BE2C (cell line): ENCODE measurements around the gene ARMC7.
"Not testable (repeated sequence)": the region's sequence is repeated elsewhere in the genome, so short reads cannot be mapped to it uniquely, and the experiment has no call there.

Experiments used
- DNase-seq: peaks from one replicate; pipeline ENCODE4 v3.0.0-alpha.2; 2020
- H3K27me3 ChIP-seq: fragments of 250-450 bp; sonication (Bioruptor Pico); 2 replicates; pipeline ENCODE4 v1.5.1; 2020; ENCODE audit warnings: mild to moderate bottlenecking
- H3K36me3 ChIP-seq: fragments of 250-450 bp; sonication (Bioruptor Pico); 2 replicates; pipeline ENCODE4 v1.5.1; 2020; ENCODE audit warnings: mild to moderate bottlenecking
- H3K4me1 ChIP-seq: fragments of 250-450 bp; sonication (Bioruptor Pico); 2 replicates; pipeline ENCODE4 v1.5.1; 2020
- H3K4me3 ChIP-seq: 2 replicates; pipeline ENCODE4 v1.5.1; 2011; ENCODE audit warnings: low read depth, low read length
- H3K9me3 ChIP-seq: fragments of 250-450 bp; sonication (Bioruptor Pico); 2 replicates; pipeline ENCODE4 v1.5.1; 2020
- CTCF ChIP-seq: IDR thresholded peaks from 2 replicates; pipeline ENCODE4 v1.5.1; 2012; ENCODE audit warnings: mild to moderate bottlenecking, low read depth, low read length

Gene ARMC7

GRCh38 chr17:75135452-75135851, 25.7 kb downstream of the ARMC7 start:
- TF ChIP-seq CTCF, result no peak
- no peak for DNase-seq
- Histone ChIP-seq H3K4me3 (no peak overlapping the region), H3K27me3 (no peaks in the 10 kb centered on the region), H3K36me3 (peaks cover 50% of the 10 kb centered on the region), H3K4me1 (no peaks in the 10 kb centered on the region), H3K9me3 (no peaks in the 10 kb centered on the region)

GRCh38 chr17:75135946-75136345, 26.2 kb downstream of the ARMC7 start:
- Histone ChIP-seq H3K36me3 (peaks cover 55% of the 10 kb centered on the region), H3K4me3 (no peak overlapping the region), H3K9me3 (no peaks in the 10 kb centered on the region), H3K27me3 (no peaks in the 10 kb centered on the region), H3K4me1 (no peaks in the 10 kb centered on the region)
- no peak for DNase-seq
- TF ChIP-seq CTCF, result no peak

- H3K4me1 ChIP-seq, H3K27me3 ChIP-seq, DNase-seq, H3K4me3 ChIP-seq, H3K9me3 ChIP-seq: not testable (repeated sequence)
- H3K36me3 ChIP-seq, result peaks cover 68% of the 10 kb centered on the region
Observed at GRCh38 chr17:75137762-75138161, 28.0 kb downstream of the ARMC7 start.

GRCh38 chr17:75138519-75138918, 28.8 kb downstream of the ARMC7 start:
- DNase-seq, result no peak
- Histone ChIP-seq H3K4me3 (no peak overlapping the region), H3K9me3 (no peaks in the 10 kb centered on the region), H3K36me3 (peaks cover 76% of the 10 kb centered on the region), H3K4me1 (no peaks in the 10 kb centered on the region), H3K27me3 (no peaks in the 10 kb centered on the region)
- no peak for TF ChIP-seq CTCF

GRCh38 chr17:75142236-75142971, 32.6 kb downstream of the ARMC7 start:
- Histone ChIP-seq H3K27me3 (no peaks in the 10 kb centered on the region), H3K4me1 (no peaks in the 10 kb centered on the region), H3K4me3 (no peak overlapping the region), H3K9me3 (no peaks in the 10 kb centered on the region), H3K36me3 (peaks cover 95% of the 10 kb centered on the region)
- no peak for DNase-seq
- TF ChIP-seq CTCF, result no peak

- Histone ChIP-seq H3K9me3 (no peaks in the 10 kb centered on the region), H3K36me3 (peaks cover 97% of the 10 kb centered on the region), H3K4me1 (no peaks in the 10 kb centered on the region), H3K27me3 (no peaks in the 10 kb centered on the region), H3K4me3 (no peak overlapping the region)
- TF ChIP-seq CTCF, result no peak
- no peak for DNase-seq
Observed at GRCh38 chr17:75144816-75145512, 35.2 kb downstream of the ARMC7 start.
